ENCODE measurements around the gene BANF1. TPM values are rescaled to one million over a fixed set of nuclear protein-coding genes. Genes with fewer than 3 reads are reported as not detected.

Gene BANF1
- total RNA-seq, 2 experiments from 2014 or later, result 267 to 311 TPM

DNA sequence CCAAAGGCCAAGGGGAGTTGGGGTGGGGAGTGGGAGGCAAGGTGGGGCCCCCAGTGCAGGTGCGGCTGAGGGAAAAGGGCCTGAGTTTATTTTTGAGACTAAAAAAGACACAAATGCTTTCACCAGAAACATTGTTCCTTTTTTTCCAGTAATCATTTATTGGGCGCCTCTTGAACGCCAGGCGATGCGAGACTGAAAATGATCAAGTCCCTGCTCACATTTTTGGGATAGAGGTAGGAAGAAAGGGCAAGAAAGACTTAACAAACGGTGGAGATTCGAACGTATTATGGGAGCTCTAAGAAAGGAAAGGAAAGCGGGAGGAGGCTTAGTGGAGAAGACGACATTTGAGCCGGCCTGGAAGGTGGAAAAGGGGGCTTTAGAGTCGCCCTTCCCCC lies 49.1 kb downstream of the BANF1 start:
- no peak for DNase-seq
- Mint-ChIP-seq H3K36me3 (ENCODE audit: low read depth) (peaks cover 29% of the 10 kb centered on the region), H3K4me1 (ENCODE audit: low read depth) (peaks cover 34% of the 10 kb centered on the region), H3K4me3 (peak overlapping the region; percentile 94), H3K9me3 (no peaks in the 10 kb centered on the region), H3K27ac (peak overlapping the region; percentile 86), H3K27me3 (peaks cover 7% of the 10 kb centered on the region)
- TF ChIP-seq CTCF (IDR thresholded peaks at IDR 0.05), result no peak
- no peak for ATAC-seq
- ChIA-PET CTCF (interaction anchor here (1.3 to 9.9 kb wide), 7 partner anchors 6 to 340 kb away, joined by 3 to 133 read pairs (median 9); partner anchors contain the start of genes CCDC85B and PACS1), POLR2A (interaction anchor here (2.0 to 10.4 kb wide), 4 partner anchors 16 to 49 kb away, joined by 7 to 131 read pairs (median 9); partner anchors contain the start of genes BANF1, CST6, EIF1AD and PACS1)
- intact Hi-C loops (cut with micrococcal nuclease), result no loop called here

GRCh38 chr11:66051766-66052663 lies 49.7 kb downstream of the BANF1 start, which contains the start of gene SF3B2:
TSS of gene SF3B2 (plus strand) at chr11:66052364. CDS start at chr11:66052385, 21 bp downstream.
- Mint-ChIP-seq H3K27me3 (peaks cover 7% of the 10 kb centered on the region), H3K9me3 (no peaks in the 10 kb centered on the region), H3K36me3 (ENCODE audit: low read depth) (peaks cover 34% of the 10 kb centered on the region), H3K4me3 (peak within 1 kb of the TSS; percentile 94), H3K4me1 (ENCODE audit: low read depth) (peaks cover 34% of the 10 kb centered on the region), H3K27ac (peak within 1 kb of the TSS; percentile 92)
- peak; percentile 99 for ATAC-seq
- intact Hi-C loops (cut with micrococcal nuclease), result no loop called here
- POLR2A ChIA-PET, result interaction anchor here (0.6 to 10.4 kb wide), 7 partner anchors 15 to 135 kb away, joined by 3 to 131 read pairs (median 7); partner anchors contain the start of genes BANF1, CST6, EIF1AD and PACS1
- TF ChIP-seq CTCF (IDR thresholded peaks at IDR 0.05), result no peak
- CTCF ChIA-PET, result interaction anchor here (0.7 to 9.9 kb wide), 8 partner anchors 7 to 341 kb away, joined by 3 to 133 read pairs (median 8); partner anchors contain the start of genes CCDC85B and PACS1
- DNase-seq, result peak; percentile 98

DNA sequence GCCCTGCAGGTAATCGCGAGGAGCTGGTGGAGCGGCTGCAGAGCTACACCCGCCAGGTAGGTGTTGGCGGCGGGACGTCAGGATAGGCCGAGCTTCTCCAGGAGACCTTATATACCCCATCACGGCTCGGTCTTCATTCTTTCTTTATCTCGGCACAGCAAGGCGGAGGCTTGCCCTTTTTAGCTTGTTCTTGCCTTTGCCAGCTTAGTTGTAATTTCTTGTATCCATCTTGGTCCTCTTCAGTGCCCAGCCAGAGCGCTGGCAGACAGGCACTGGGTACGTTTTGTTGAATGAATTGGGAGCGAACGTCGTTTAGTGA lies 50.3 kb downstream of the BANF1 start:
- TF ChIP-seq CTCF (IDR thresholded peaks at IDR 0.05), result no peak
- peaks cover 7% of the 10 kb centered on the region for H3K27me3 Mint-ChIP-seq

More for the DNA sequence above, 50.3 kb downstream of the BANF1 start:
- no peak for DNase-seq
- ChIA-PET POLR2A (interaction anchor here (0.9 to 10.4 kb wide), 5 partner anchors 15 to 58 kb away, joined by 3 to 131 read pairs (median 7); partner anchors contain the start of genes BANF1, CST6, EIF1AD and PACS1), CTCF (interaction anchor here (0.7 to 9.9 kb wide), 7 partner anchors 7 to 207 kb away, joined by 3 to 133 read pairs (median 7); partner anchors contain the start of genes CCDC85B and PACS1)
- no peak for ATAC-seq
- intact Hi-C loops (cut with micrococcal nuclease), result no loop called here
- peak overlapping the region; percentile 94 for H3K4me3 Mint-ChIP-seq
- peak overlapping the region; percentile 92 for H3K27ac Mint-ChIP-seq
- no peaks in the 10 kb centered on the region for H3K9me3 Mint-ChIP-seq
- H3K4me1 Mint-ChIP-seq (ENCODE audit: low read depth), result peaks cover 34% of the 10 kb centered on the region
- peaks cover 40% of the 10 kb centered on the region for H3K36me3 Mint-ChIP-seq (ENCODE audit: low read depth)

Other genes starting within 250 kb of the BANF1 start
- gene AP5B1, start 221.5 kb upstream of the BANF1 start, total RNA-seq, result 10 to 100 TPM; 30.9 to 31.1 TPM
- gene OVOL1, start 215.4 kb upstream of the BANF1 start, total RNA-seq, result 1 to 10 TPM in 1 of 2 experiments, under 1 TPM in 1; 0.90 to 1.2 TPM
- 1 to 10 TPM; 1.6 to 2.1 TPM for gene SNX32, start 168.5 kb upstream of the BANF1 start, total RNA-seq
- 1,000 to 10,000 TPM; 1,059 to 1,062 TPM for gene CFL1, start 144.3 kb upstream of the BANF1 start, total RNA-seq
- gene MUS81, start 142.1 kb upstream of the BANF1 start, total RNA-seq, result 10 to 100 TPM; 54.7 to 60.2 TPM
- 10 to 100 TPM; 17.1 to 18.0 TPM for gene EFEMP2, start 129.7 kb upstream of the BANF1 start, total RNA-seq
- gene CTSW, start 122.7 kb upstream of the BANF1 start, total RNA-seq, result 100 to 1,000 TPM; 124 to 126 TPM
- gene FIBP, start 114.0 kb upstream of the BANF1 start, total RNA-seq, result 10 to 100 TPM; 78.8 to 79.9 TPM
- gene CCDC85B, start 111.8 kb upstream of the BANF1 start, total RNA-seq, result 10 to 100 TPM; 68.8 to 72.4 TPM
- 10 to 100 TPM in 1 of 2 experiments, 1 to 10 TPM in 1; 9.9 to 10.2 TPM for gene FOSL1, start 102.1 kb upstream of the BANF1 start, total RNA-seq
- gene C11orf68, start 83.4 kb upstream of the BANF1 start, total RNA-seq, result 10 to 100 TPM; 26.2 to 26.3 TPM
- 100 to 1,000 TPM; 135 TPM for gene DRAP1, start 83.1 kb upstream of the BANF1 start, total RNA-seq
- gene TSGA10IP, start 57.0 kb upstream of the BANF1 start, total RNA-seq, result not detected
- gene SART1, start 40.8 kb upstream of the BANF1 start, total RNA-seq, result 10 to 100 TPM; 58.3 to 63.9 TPM
- 10 to 100 TPM; 44.4 to 45.6 TPM for gene EIF1AD, start 346 bp upstream of the BANF1 start, total RNA-seq
- under 1 TPM in 1 of 2 experiments, not detected in 1; 0.50 TPM for gene CST6, start 9.5 kb downstream of the BANF1 start, total RNA-seq
- not detected for gene CATSPER1, start 24.0 kb downstream of the BANF1 start, total RNA-seq
- gene GAL3ST3, start 46.7 kb downstream of the BANF1 start, total RNA-seq, result 1 to 10 TPM in 1 of 2 experiments, under 1 TPM in 1; 0.51 to 1.0 TPM
- gene SF3B2, start 49.9 kb downstream of the BANF1 start, total RNA-seq, result 100 to 1,000 TPM; 255 to 278 TPM
- gene PACS1, start 67.8 kb downstream of the BANF1 start, total RNA-seq, result 10 to 100 TPM; 76.3 to 78.3 TPM